CD4-positive, CD25-positive, alpha-beta regulatory T cell (primary cell): ENCODE measurements around the gene PGRMC2. TPM values are rescaled to one million over a fixed set of nuclear protein-coding genes. Genes with fewer than 3 reads are reported as not detected.

Source experiments
- ATAC-seq, 2 donors: fragments of 150-1000 bp; cut with Tn5 transposase; one replicate each; pipeline ENCODE4 v1.10.0; 2021; ENCODE audit warnings: low read depth in 2 of 2, moderate number of reproducible peaks in 2 of 2, moderate library complexity in 1 of 2
- DNase-seq, 3 donors: peaks; one replicate each; pipeline versions ENCODE4 v3.0.0 to v3.0.0-alpha.2; 2012 to 2022; ENCODE audit warnings: mixed read lengths in 1 of 3
- H3K27ac ChIP-seq: one replicate; pipeline ENCODE4 v1.7.0; 2013; ENCODE audit warnings: mild to moderate bottlenecking, low read length; ENCODE audit not compliant: insufficient read depth, poor library complexity, severe bottlenecking
- H3K27me3 ChIP-seq: one replicate; pipeline ENCODE4 v1.7.0; 2013; ENCODE audit warnings: low read length; ENCODE audit not compliant: control insufficient read depth, insufficient read depth
- H3K36me3 ChIP-seq: one replicate; pipeline ENCODE4 v1.7.0; 2013; ENCODE audit warnings: mild to moderate bottlenecking, low read length, moderate library complexity; ENCODE audit not compliant: control insufficient read depth, insufficient read depth
- H3K4me1 ChIP-seq: 2 replicates; pipeline ENCODE4 v1.7.0; 2013; ENCODE audit warnings: mild to moderate bottlenecking, low read length; ENCODE audit not compliant: insufficient read depth, control insufficient read depth, poor library complexity, severe bottlenecking
- H3K4me3 ChIP-seq: one replicate; pipeline ENCODE4 v1.7.0; 2013; ENCODE audit warnings: low read depth, mild to moderate bottlenecking, low read length, moderate library complexity
- H3K9me3 ChIP-seq, 2 experiments: 1 replicate in 1 of 2; 2 replicates in 1 of 2; pipeline ENCODE4 v1.7.0; 2013; ENCODE audit warnings: low read length in 2 of 2, mild to moderate bottlenecking in 1 of 2, moderate library complexity in 1 of 2; ENCODE audit not compliant: control insufficient read depth in 2 of 2
- H3K27ac Mint-ChIP-seq, 3 donors: one replicate each; pipeline ENCODE4 v1.8.0; 2020 to 2022; ENCODE audit warnings: mild to moderate bottlenecking in 3 of 3, mixed read lengths in 3 of 3, moderate library complexity in 2 of 3
- H3K27me3 Mint-ChIP-seq: one replicate; pipeline ENCODE4 v1.8.0; 2022; ENCODE audit warnings: mild to moderate bottlenecking, mixed read lengths
- H3K36me3 Mint-ChIP-seq: one replicate; pipeline ENCODE4 v1.8.0; 2020; ENCODE audit warnings: mixed read lengths
- H3K4me1 Mint-ChIP-seq, 4 donors: one replicate each; pipeline ENCODE4 v1.8.0; 2020 to 2022; ENCODE audit warnings: mixed read lengths in 4 of 4, mild to moderate bottlenecking in 1 of 4
- H3K4me3 Mint-ChIP-seq, 4 donors: one replicate each; pipeline ENCODE4 v1.8.0; 2020 to 2022; ENCODE audit warnings: mild to moderate bottlenecking in 4 of 4, mixed read lengths in 4 of 4, moderate library complexity in 3 of 4
- H3K9me3 Mint-ChIP-seq, 7 donors: one replicate each; pipeline ENCODE4 v1.8.0; 2020 to 2022; ENCODE audit warnings: mixed read lengths in 7 of 7, mild to moderate bottlenecking in 3 of 7, moderate library complexity in 2 of 7
- polyA plus RNA-seq, 4 donors: library from polyadenylated mRNA; unstranded; fragments of 300-500 nt; fragmentation: Illumina TruSeq; gene quantifications; one replicate each; pipeline ENCODE4 v1.2.3, GENCODE V29; 2021
- total RNA-seq: library from RNA; stranded (reverse); gene quantifications from one replicate; pipeline ENCODE4 v1.2.3, GENCODE V29; 2022

PGRMC2 gene
- total and polyA plus RNA-seq, 5 donors from 2014 or later, result 12.7 to 48.6 (median 18.3) TPM

GRCh38 chr4:128244379-128244778 is 43.2 kb downstream of the PGRMC2 start:
- H3K9me3 Mint-ChIP-seq, result peaks cover 0 to 10% (median 4%) of the 10 kb centered on the region in 7 donors
- no peak overlapping the region for H3K27ac Mint-ChIP-seq
- H3K27me3 Mint-ChIP-seq, result peaks cover 24% of the 10 kb centered on the region
- Histone ChIP-seq H3K4me1 (no peaks in the 10 kb centered on the region), H3K9me3 (peaks cover 0 to 4% of the 10 kb centered on the region in 2 experiments), H3K27me3 (no peaks in the 10 kb centered on the region), H3K36me3 (no peaks in the 10 kb centered on the region), H3K4me3 (no peak overlapping the region), H3K27ac (no peak overlapping the region)
- ATAC-seq, result no peak
- no peaks in the 10 kb centered on the region for H3K4me1 Mint-ChIP-seq
- no peaks in the 10 kb centered on the region for H3K36me3 Mint-ChIP-seq
- DNase-seq, result no peak
- no peak overlapping the region for H3K4me3 Mint-ChIP-seq

DNA sequence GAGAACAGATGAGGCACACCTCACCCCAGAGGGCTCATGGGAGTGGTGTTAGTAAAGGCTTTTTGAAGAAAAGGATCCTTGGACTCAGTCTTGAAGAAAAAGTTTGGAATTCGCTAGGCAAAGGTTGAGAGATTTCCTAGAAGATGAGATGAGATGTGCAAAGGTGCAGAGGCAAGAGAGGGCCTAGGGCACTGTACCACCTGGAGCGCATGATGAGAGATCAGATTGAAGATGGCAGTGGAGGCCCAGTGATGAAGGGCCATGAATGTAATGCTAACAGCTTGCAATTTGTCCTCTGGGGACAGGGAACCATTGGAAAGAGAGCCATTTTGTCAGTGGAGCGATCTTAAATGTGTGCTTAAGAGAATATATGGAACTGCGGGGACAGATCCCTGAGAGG is 45.0 kb downstream of the PGRMC2 start:
- Mint-ChIP-seq H3K27me3 (peaks cover 21% of the 10 kb centered on the region), H3K36me3 (no peaks in the 10 kb centered on the region)

GRCh38 chr4:128241981-128242380 is 45.6 kb downstream of the PGRMC2 start:
- Mint-ChIP-seq H3K27ac (no peak overlapping the region), H3K36me3 (no peaks in the 10 kb centered on the region)

More for the DNA sequence above, 45.0 kb downstream of the PGRMC2 start:
- no peaks in the 10 kb centered on the region for H3K27me3 ChIP-seq
- H3K9me3 Mint-ChIP-seq, result peaks cover 0 to 10% (median 1%) of the 10 kb centered on the region in 7 donors
- H3K36me3 ChIP-seq, result no peaks in the 10 kb centered on the region
- H3K27ac Mint-ChIP-seq, result no peak overlapping the region
- no peaks in the 10 kb centered on the region for H3K4me1 ChIP-seq
- no peak overlapping the region for H3K27ac ChIP-seq
- H3K9me3 ChIP-seq, result no peaks in the 10 kb centered on the region
- DNase-seq (no peak), ATAC-seq (no peak)
- H3K4me3 Mint-ChIP-seq, result no peak overlapping the region
- no peak overlapping the region for H3K4me3 ChIP-seq
- no peaks in the 10 kb centered on the region for H3K4me1 Mint-ChIP-seq

GRCh38 chr4:128241425-128241913 is 46.1 kb downstream of the PGRMC2 start:
- Mint-ChIP-seq H3K4me3 (no peak overlapping the region), H3K27me3 (peaks cover 21% of the 10 kb centered on the region), H3K27ac (no peak overlapping the region), H3K36me3 (no peaks in the 10 kb centered on the region), H3K9me3 (peaks cover 0 to 10% (median 0%) of the 10 kb centered on the region in 7 donors), H3K4me1 (no peaks in the 10 kb centered on the region)
- Histone ChIP-seq H3K27ac (no peak overlapping the region), H3K9me3 (no peaks in the 10 kb centered on the region), H3K4me1 (no peaks in the 10 kb centered on the region), H3K36me3 (no peaks in the 10 kb centered on the region), H3K27me3 (no peaks in the 10 kb centered on the region), H3K4me3 (no peak overlapping the region)
- no peak for DNase-seq
- no peak for ATAC-seq

More at GRCh38 chr4:128241981-128242380, 45.6 kb downstream of the PGRMC2 start:
- H3K27me3 Mint-ChIP-seq, result peaks cover 21% of the 10 kb centered on the region
- ATAC-seq, result no peak
- no peak for DNase-seq
- Histone ChIP-seq H3K27me3 (no peaks in the 10 kb centered on the region), H3K4me3 (no peak overlapping the region), H3K36me3 (no peaks in the 10 kb centered on the region), H3K9me3 (no peaks in the 10 kb centered on the region), H3K4me1 (no peaks in the 10 kb centered on the region), H3K27ac (no peak overlapping the region)
- peaks cover 0 to 10% (median 1%) of the 10 kb centered on the region in 7 donors for H3K9me3 Mint-ChIP-seq
- no peak overlapping the region for H3K4me3 Mint-ChIP-seq
- no peaks in the 10 kb centered on the region for H3K4me1 Mint-ChIP-seq

- H3K9me3 ChIP-seq, result no peaks in the 10 kb centered on the region
- Mint-ChIP-seq H3K27me3 (peaks cover 19% of the 10 kb centered on the region), H3K9me3 (peaks cover 0 to 10% (median 0%) of the 10 kb centered on the region in 7 donors), H3K4me1 (no peaks in the 10 kb centered on the region), H3K27ac (no peak overlapping the region), H3K4me3 (no peak overlapping the region), H3K36me3 (no peaks in the 10 kb centered on the region)
- no peaks in the 10 kb centered on the region for H3K36me3 ChIP-seq
- no peak overlapping the region for H3K27ac ChIP-seq
- no peaks in the 10 kb centered on the region for H3K4me1 ChIP-seq
- no peaks in the 10 kb centered on the region for H3K27me3 ChIP-seq
- ATAC-seq, result no peak
- DNase-seq, result no peak
- H3K4me3 ChIP-seq, result no peak overlapping the region
Observed at GRCh38 chr4:128241019-128241418, 46.6 kb downstream of the PGRMC2 start.

DNA sequence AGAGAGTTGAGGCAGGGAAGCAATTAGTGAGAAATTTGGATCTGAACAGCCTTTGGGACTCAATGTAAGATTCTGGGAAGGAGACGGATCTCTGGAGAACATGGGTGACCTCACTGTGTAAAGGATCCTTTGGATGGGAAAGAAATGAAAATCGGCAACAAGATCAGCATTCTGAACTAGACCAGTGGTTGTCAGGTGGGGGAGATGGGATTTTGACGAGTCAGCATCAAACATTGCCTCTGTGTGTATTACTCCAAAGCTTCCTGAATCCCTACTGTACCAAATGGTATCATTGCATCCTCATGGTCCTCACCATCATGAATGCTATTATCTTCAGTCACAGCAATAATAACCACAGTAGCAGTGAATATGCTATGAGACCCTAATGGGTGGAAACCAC is 52.8 kb downstream of the PGRMC2 start:
- H3K27me3 Mint-ChIP-seq, result no peaks in the 10 kb centered on the region
- H3K4me1 Mint-ChIP-seq, result no peaks in the 10 kb centered on the region
- peaks cover 0 to 2% (median 0%) of the 10 kb centered on the region in 7 donors for H3K9me3 Mint-ChIP-seq
- H3K27me3 ChIP-seq, result no peaks in the 10 kb centered on the region
- no peaks in the 10 kb centered on the region for H3K4me1 ChIP-seq
- no peaks in the 10 kb centered on the region for H3K9me3 ChIP-seq
- no peak overlapping the region for H3K27ac Mint-ChIP-seq
- H3K27ac ChIP-seq, result no peak overlapping the region
- no peaks in the 10 kb centered on the region for H3K36me3 Mint-ChIP-seq
- H3K4me3 Mint-ChIP-seq, result no peak overlapping the region
- ATAC-seq, result no peak
- H3K4me3 ChIP-seq, result no peak overlapping the region
- H3K36me3 ChIP-seq, result no peaks in the 10 kb centered on the region
- DNase-seq, result no peak

- ATAC-seq (no peak), DNase-seq (no peak)
- no peaks in the 10 kb centered on the region for H3K4me1 Mint-ChIP-seq
- no peak overlapping the region for H3K27ac Mint-ChIP-seq
- H3K27ac ChIP-seq, result no peak overlapping the region
- no peaks in the 10 kb centered on the region for H3K36me3 ChIP-seq
- H3K4me3 ChIP-seq, result no peak overlapping the region
- no peaks in the 10 kb centered on the region for H3K27me3 ChIP-seq
- H3K4me3 Mint-ChIP-seq, result no peak overlapping the region
- no peaks in the 10 kb centered on the region for H3K9me3 ChIP-seq
- H3K9me3 Mint-ChIP-seq, result peaks cover 0 to 2% (median 0%) of the 10 kb centered on the region in 7 donors
- no peaks in the 10 kb centered on the region for H3K36me3 Mint-ChIP-seq
- no peaks in the 10 kb centered on the region for H3K4me1 ChIP-seq
- H3K27me3 Mint-ChIP-seq, result peaks cover 2% of the 10 kb centered on the region
Observed at GRCh38 chr4:128232719-128233118, 54.9 kb downstream of the PGRMC2 start.
